Measurements from ENCODE around the gene SPAG17.

- TF ChIP-seq CTCF (IDR thresholded peaks at IDR 0.05) (no peak), POLR2A (IDR thresholded peaks at IDR 0.05) (no peak)
Measured at GRCh38 chr1:118158924-118159323, 26.1 kb downstream of the SPAG17 start.

All from Peyer's patch (tissue), 4 donors.